Measurements from ENCODE around the gene LRIT2. TPM values are rescaled to one million over a fixed set of nuclear protein-coding genes. Genes with fewer than 3 reads are reported as not detected.

LRIT2 gene
- total RNA-seq, 2 donors from 2014 or later = not detected

Other genes starting within 250 kb of the LRIT2 start
- gene GHITM, start 86.0 kb downstream of the LRIT2 start, total RNA-seq = 100 to 1,000 TPM; 284 to 404 TPM
- 100 to 1,000 TPM; 515 to 560 TPM for gene GPR15LG, start 51.7 kb downstream of the LRIT2 start, total RNA-seq
- gene CDHR1, start 31.0 kb downstream of the LRIT2 start, total RNA-seq = 100 to 1,000 TPM in 1 of 2 donors, 10 to 100 TPM in 1; 99.3 to 105 TPM
- gene LRIT1, start 16.0 kb upstream of the LRIT2 start, total RNA-seq = not detected
- gene RGR, start 19.5 kb upstream of the LRIT2 start, total RNA-seq = not detected
- 10 to 100 TPM; 33.7 to 64.5 TPM for gene CCSER2, start 103.0 kb upstream of the LRIT2 start, total RNA-seq

All from colonic mucosa (tissue), 2 donors.